ENCODE measurements around the gene TMEM186.

The TMEM186 gene

GRCh38 chr16:8762254-8762653 lies 35.2 kb downstream of the TMEM186 start:
- in situ Hi-C loops (cut with HindIII; ENCODE audit: low pct_ligation_motif_present, low sequenced_read_pairs): no loop called here
- no peaks in the 10 kb centered on the region for H3K27me3 ChIP-seq (replicated peaks)
- no peak overlapping the region for H3K27ac ChIP-seq
- no peaks in the 10 kb centered on the region for H3K36me3 ChIP-seq (replicated peaks)
- no peak for TF ChIP-seq CTCF (IDR thresholded peaks at IDR 0.05; ENCODE audit: low read depth, low read length, missing control alignments)
- no peak overlapping the region for H3K4me3 ChIP-seq (ENCODE audit: low read depth, low read length)
- DNase-seq: no peak

- H3K27ac ChIP-seq: no peak overlapping the region
- DNase-seq: no peak
- no peak for TF ChIP-seq CTCF (IDR thresholded peaks at IDR 0.05; ENCODE audit: low read depth, low read length, missing control alignments)
- no peaks in the 10 kb centered on the region for H3K36me3 ChIP-seq (replicated peaks)
- no peak overlapping the region for H3K4me3 ChIP-seq (ENCODE audit: low read depth, low read length)
- no peaks in the 10 kb centered on the region for H3K27me3 ChIP-seq (replicated peaks)
- in situ Hi-C loops (cut with HindIII; ENCODE audit: low pct_ligation_motif_present, low sequenced_read_pairs): no loop called here
These were observed 36.4 kb downstream of the TMEM186 start for GRCh38 chr16:8761078-8761477.

GRCh38 chr16:8760021-8760420 lies 37.4 kb downstream of the TMEM186 start:
- no peak for DNase-seq
- Histone ChIP-seq H3K36me3 (replicated peaks) (no peaks in the 10 kb centered on the region), H3K4me3 (ENCODE audit: low read depth, low read length) (no peak overlapping the region), H3K27me3 (replicated peaks) (no peaks in the 10 kb centered on the region), H3K27ac (no peak overlapping the region)
- no peak for TF ChIP-seq CTCF (IDR thresholded peaks at IDR 0.05; ENCODE audit: low read depth, low read length, missing control alignments)
- in situ Hi-C loops (cut with HindIII; ENCODE audit: low pct_ligation_motif_present, low sequenced_read_pairs): no loop called here

GRCh38 chr16:8758022-8758421 lies 39.4 kb downstream of the TMEM186 start:
- no peak for DNase-seq
- no peak for TF ChIP-seq CTCF (IDR thresholded peaks at IDR 0.05; ENCODE audit: low read depth, low read length, missing control alignments)
- Histone ChIP-seq H3K27me3 (replicated peaks) (no peaks in the 10 kb centered on the region), H3K36me3 (replicated peaks) (no peaks in the 10 kb centered on the region), H3K4me3 (ENCODE audit: low read depth, low read length) (no peak overlapping the region), H3K27ac (no peak overlapping the region)
- in situ Hi-C loops (cut with HindIII; ENCODE audit: low pct_ligation_motif_present, low sequenced_read_pairs): no loop called here

- H3K27ac ChIP-seq: no peak overlapping the region
- no peaks in the 10 kb centered on the region for H3K27me3 ChIP-seq (replicated peaks)
- no peaks in the 10 kb centered on the region for H3K36me3 ChIP-seq (replicated peaks)
- H3K4me3 ChIP-seq (ENCODE audit: low read depth, low read length): no peak overlapping the region
- in situ Hi-C loops (cut with HindIII; ENCODE audit: low pct_ligation_motif_present, low sequenced_read_pairs): no loop called here
- TF ChIP-seq CTCF (IDR thresholded peaks at IDR 0.05; ENCODE audit: low read depth, low read length, missing control alignments): no peak
- no peak for DNase-seq
These were observed 40.7 kb downstream of the TMEM186 start for GRCh38 chr16:8756755-8757154.

- no peaks in the 10 kb centered on the region for H3K27me3 ChIP-seq (replicated peaks)
- no peak for TF ChIP-seq CTCF (IDR thresholded peaks at IDR 0.05; ENCODE audit: low read depth, low read length, missing control alignments)
- in situ Hi-C loops (cut with HindIII; ENCODE audit: low pct_ligation_motif_present, low sequenced_read_pairs): no loop called here
- no peak for DNase-seq
- no peak overlapping the region for H3K27ac ChIP-seq
- no peaks in the 10 kb centered on the region for H3K36me3 ChIP-seq (replicated peaks)
- no peak overlapping the region for H3K4me3 ChIP-seq (ENCODE audit: low read depth, low read length)
These were observed 43.9 kb downstream of the TMEM186 start for GRCh38 chr16:8753416-8754054.

Data from brain microvascular endothelial cell (primary cell).